Endothelial cell of umbilical vein (primary cell): ENCODE data around the gene CCDC86. TPM values are rescaled to one million over a fixed set of nuclear protein-coding genes. Genes with fewer than 3 reads are reported as not detected.

ENCODE experiments used
- BruUV-seq: library from RNA; stranded (reverse); fragments of 400-500 nt; replicated peaks from 2 replicates; lab custom pipeline; 2021; lab: Mats Ljungman, UMichigan
- CTCF ChIA-PET: fragments of 300-600, 350-600 bp; sonication (Branson Sonifier 250); formaldehyde crosslinking; loops from one replicate; lab custom pipeline; 2021; ENCODE audit warnings: antibody characterized with exemption, inconsistent platforms; lab: Charles Lee
- POLR2A ChIA-PET: fragments of 300-600, 350-600 bp; sonication (Branson Sonifier 250); formaldehyde crosslinking; loops from one replicate; lab custom pipeline; 2021; ENCODE audit warnings: antibody characterized with exemption, inconsistent platforms; lab: Charles Lee
- DNase-seq: peaks from one replicate; pipeline ENCODE4 v3.0.0-alpha.2; 2011; ENCODE audit warnings: low read depth, low spot score
- FAIRE-seq: peaks from 2 replicates; lab custom pipeline; 2011; peaks lifted over from hg19 to GRCh38; lab: Jason Lieb, UNC
- H2AFZ ChIP-seq: 2 replicates; pipeline ENCODE4 v1.6.0; 2012; ENCODE audit warnings: low read depth, low read length, control low read depth, inconsistent platforms
- H3K27ac ChIP-seq: 2 replicates; pipeline ENCODE4 v1.5.1; 2011; ENCODE audit warnings: low read depth, mild to moderate bottlenecking, control low read depth, low read length, moderate library complexity; ENCODE audit not compliant: insufficient read depth
- H3K27me3 ChIP-seq, 2 experiments: 2 replicates each; pipeline versions ENCODE4 v1.6.0 to v1.6.1; 2011; ENCODE audit warnings: low read length in 2 of 2, mixed read lengths in 1 of 2; ENCODE audit not compliant: control insufficient read depth in 2 of 2, insufficient read depth in 2 of 2
- H3K36me3 ChIP-seq, 2 experiments: 2 replicates in 1 of 2; 3 replicates in 1 of 2; pipeline ENCODE4 v1.5.1; 2011; ENCODE audit warnings: low read length in 2 of 2, mild to moderate bottlenecking in 1 of 2, moderate library complexity in 1 of 2; ENCODE audit not compliant: control insufficient read depth in 2 of 2, insufficient read depth in 2 of 2; ENCODE audit errors: extremely low read depth in 1 of 2
- H3K4me1 ChIP-seq: 3 replicates; pipeline ENCODE4 v1.5.1; 2011; ENCODE audit warnings: mild to moderate bottlenecking, low read length; ENCODE audit not compliant: control insufficient read depth, insufficient read depth; ENCODE audit errors: extremely low read depth
- H3K4me2 ChIP-seq: 2 replicates; pipeline ENCODE4 v1.6.1; 2011; ENCODE audit warnings: low read length, control low read depth, mixed read lengths; ENCODE audit not compliant: insufficient read depth
- H3K4me3 ChIP-seq, 3 experiments: fragments of 200-600 bp in 1 of 3; sonication (generic), shearing (Covaris generic) in 1 of 3; replicated peaks in 1 of 3; 2 replicates each; pipeline ENCODE4 v1.5.1; 2011 to 2016; ENCODE audit warnings: control low read depth in 3 of 3, low read length in 3 of 3, mild to moderate bottlenecking in 2 of 3, inconsistent platforms in 1 of 3, low read depth in 1 of 3, moderate library complexity in 1 of 3; ENCODE audit not compliant: insufficient read depth in 1 of 3
- H3K79me2 ChIP-seq: 2 replicates; pipeline ENCODE4 v1.6.0; 2012; ENCODE audit warnings: low read length, inconsistent platforms; ENCODE audit not compliant: control insufficient read depth, insufficient read depth
- H3K9ac ChIP-seq: replicated peaks from 2 replicates; pipeline ENCODE3; 2011; ENCODE audit warnings: low read length, control low read depth; ENCODE audit not compliant: insufficient read depth; ENCODE audit errors: extremely low read depth
- H3K9me1 ChIP-seq: replicated peaks from 3 replicates; pipeline ENCODE4 v1.6.0; 2011; ENCODE audit warnings: mild to moderate bottlenecking, low read length; ENCODE audit not compliant: control insufficient read depth, insufficient read depth; ENCODE audit errors: extremely low read depth
- H3K9me3 ChIP-seq: replicated peaks from 2 replicates; pipeline ENCODE4 v1.5.1; 2012; ENCODE audit warnings: low read length, inconsistent platforms; ENCODE audit not compliant: control insufficient read depth, insufficient read depth
- H4K20me1 ChIP-seq: replicated peaks from 2 replicates; pipeline ENCODE3; 2011; ENCODE audit warnings: mild to moderate bottlenecking, low read length; ENCODE audit not compliant: control insufficient read depth, insufficient read depth; ENCODE audit errors: extremely low read depth
- CTCF ChIP-seq, 2 donors: IDR thresholded peaks; 1 replicate in 1 of 2; 2 replicates in 1 of 2; pipeline ENCODE4 v1.5.1; 2011; ENCODE audit warnings: low read length in 2 of 2, mild to moderate bottlenecking in 2 of 2, moderate library complexity in 2 of 2, control low read depth in 1 of 2, inconsistent platforms in 1 of 2, low read depth in 1 of 2; ENCODE audit not compliant: insufficient read depth in 1 of 2; ENCODE audit errors: extremely low read depth in 1 of 2
- EZH2 ChIP-seq: IDR thresholded peaks from 2 replicates; pipeline ENCODE4 v1.6.1; 2012; ENCODE audit warnings: borderline replicate concordance, low read depth, mild to moderate bottlenecking, moderate library complexity, low read length, inconsistent platforms; ENCODE audit not compliant: severe bottlenecking
- FOS ChIP-seq: IDR thresholded peaks from 2 replicates; pipeline ENCODE4 v1.6.1; 2011; ENCODE audit warnings: mild to moderate bottlenecking, low read length, moderate library complexity, borderline replicate concordance; ENCODE audit not compliant: insufficient read depth
- GATA2 ChIP-seq: IDR thresholded peaks from 2 replicates; pipeline ENCODE4 v1.7.0; 2011; ENCODE audit warnings: low read depth, mild to moderate bottlenecking, moderate library complexity, mixed read lengths, low read length; ENCODE audit not compliant: insufficient read length, insufficient read depth
- JUN ChIP-seq: IDR thresholded peaks from 2 replicates; pipeline ENCODE4 v1.6.1; 2011; ENCODE audit warnings: borderline replicate concordance, low read depth; ENCODE audit not compliant: insufficient read length, insufficient read depth
- MAX ChIP-seq: IDR thresholded peaks from 2 replicates; pipeline ENCODE4 v1.6.1; 2011; ENCODE audit not compliant: insufficient read depth, insufficient read length
- MYC ChIP-seq: IDR thresholded peaks from one replicate; pipeline ENCODE4 v1.6.1; 2011; ENCODE audit warnings: mild to moderate bottlenecking, low read depth, low read length
- POLR2A ChIP-seq: IDR thresholded peaks from 2 replicates; pipeline ENCODE4 v1.6.1; 2012; ENCODE audit warnings: low read depth, mild to moderate bottlenecking, control low read depth, low read length
- POLR2AphosphoS5 ChIP-seq: IDR thresholded peaks from 2 replicates; pipeline ENCODE4 v1.6.1; 2012; ENCODE audit warnings: low read depth, mild to moderate bottlenecking, control low read depth, low read length, moderate library complexity; ENCODE audit not compliant: insufficient read depth
- dilution Hi-C: fragments of 300-500 bp; cut with MboI; formaldehyde crosslinking; loops from one replicate; pipeline ENCODE4 v1.15.0; 2019; ENCODE audit warnings: low sequenced_read_pairs; ENCODE audit not compliant: extremely low pct_ligation_motif_present
- intact Hi-C: fragments of 100-400 bp; cut with micrococcal nuclease; formaldehyde crosslinking; loops from one replicate; pipeline ENCODE4 v1.10.0; 2022
- polyA plus RNA-seq, 4 experiments: library from polyadenylated mRNA; depleted of rRNA in 3 of 4; stranded (reverse) in 3 of 4; unstranded in 1 of 4; fragments of >200 nt; gene quantifications; 2 replicates each; pipeline versions ENCODE4 v1.2.1 to v1.2.3, GENCODE V29; 2011 to 2012; ENCODE audit warnings: missing spikeins in 1 of 4
- total RNA-seq: library from RNA; stranded (reverse); gene quantifications from 2 replicates; pipeline ENCODE4 v1.2.3, GENCODE V29; 2021

Gene CCDC86
- total and polyA plus RNA-seq, 2 donors (not counting 3 experiments of a cell fraction or from before 2014, with no cell fraction given): 29.8 to 60.8 TPM

DNA sequence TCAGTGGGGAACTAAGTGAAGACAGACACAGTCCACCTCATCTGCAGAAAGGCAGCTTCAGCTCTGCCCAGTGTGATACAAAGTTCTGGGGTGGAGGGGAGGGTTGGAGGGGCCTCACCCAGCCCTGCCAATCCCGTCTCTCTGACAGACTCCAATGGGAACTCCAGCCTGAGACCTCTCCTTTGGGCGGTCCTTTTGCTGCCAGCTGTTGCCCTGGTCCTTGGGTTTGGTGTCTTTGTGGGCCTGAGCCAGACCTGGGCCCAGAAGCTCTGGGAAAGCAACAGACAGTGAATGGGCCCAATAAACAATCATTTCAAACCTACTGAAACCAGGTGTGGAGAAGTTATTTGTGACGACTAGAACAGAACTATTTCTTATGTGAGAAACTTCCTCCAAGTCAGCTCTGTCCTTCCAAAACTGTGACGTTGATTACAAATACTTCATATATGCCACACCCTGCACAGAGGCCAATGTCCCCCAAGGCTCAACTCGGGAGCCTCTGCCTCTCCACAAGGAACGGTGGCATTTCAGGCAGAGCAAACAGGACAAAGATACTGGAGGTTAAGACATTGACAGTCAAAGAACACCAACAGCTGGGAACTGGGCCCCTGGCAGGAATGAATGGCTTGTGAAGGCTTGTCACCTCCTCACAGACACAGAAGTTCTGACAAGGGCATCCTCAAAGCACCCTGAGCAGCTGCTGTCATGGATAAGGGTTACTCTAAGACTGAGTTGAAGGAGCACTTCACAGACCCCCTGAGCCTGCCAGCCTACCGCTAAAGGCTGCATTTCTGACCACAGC is 33.7 kb downstream of the CCDC86 start:
- intact Hi-C loops: no loop called here
- H3K4me2 ChIP-seq: no peak overlapping the region
- no peak overlapping the region for H3K27ac ChIP-seq
- BruUV-seq: no TSS peak
- DNase-seq (no peak), FAIRE-seq (no peak)
- ChIA-PET POLR2A (no interaction called here), CTCF (interaction anchor here (0.7 to 1.6 kb wide), 4 partner anchors 12 to 45 kb away, joined by 3 to 9 read pairs (median 4); no protein-coding TSS in a partner anchor)
- H4K20me1 ChIP-seq: no peaks in the 10 kb centered on the region
- TF ChIP-seq POLR2A: no peak
- no peak for TF ChIP-seq MAX
- TF ChIP-seq FOS: no peak
- TF ChIP-seq EZH2: no peak
- no peak for TF ChIP-seq POLR2AphosphoS5
- TF ChIP-seq JUN: no peak
- no peak for TF ChIP-seq GATA2
- no peak for TF ChIP-seq CTCF (IDR thresholded peaks at IDR 0.05; ENCODE audit: extremely low read depth in 1 of 2, insufficient read depth in 1 of 2, low read depth in 1 of 2, low read length in 2 of 2)
- TF ChIP-seq MYC: no peak
- no peaks in the 10 kb centered on the region for H3K27me3 ChIP-seq
- H3K9me1 ChIP-seq: no peaks in the 10 kb centered on the region
- no peaks in the 10 kb centered on the region for H3K79me2 ChIP-seq
- H3K36me3 ChIP-seq: no peaks in the 10 kb centered on the region
- no peak overlapping the region for H2AFZ ChIP-seq
- no peaks in the 10 kb centered on the region for H3K9me3 ChIP-seq
- no peak overlapping the region for H3K9ac ChIP-seq
- no peaks in the 10 kb centered on the region for H3K4me1 ChIP-seq
- no peak overlapping the region for H3K4me3 ChIP-seq
- dilution Hi-C loops: no loop called here
